ENCODE data around the gene TBC1D4. TPM values are rescaled to one million over a fixed set of nuclear protein-coding genes. Genes with fewer than 3 reads are reported as not detected.

The TBC1D4 gene
- total and polyA plus RNA-seq, 10 donors: 10.1 to 67.0 (median 21.6) TPM

DNA sequence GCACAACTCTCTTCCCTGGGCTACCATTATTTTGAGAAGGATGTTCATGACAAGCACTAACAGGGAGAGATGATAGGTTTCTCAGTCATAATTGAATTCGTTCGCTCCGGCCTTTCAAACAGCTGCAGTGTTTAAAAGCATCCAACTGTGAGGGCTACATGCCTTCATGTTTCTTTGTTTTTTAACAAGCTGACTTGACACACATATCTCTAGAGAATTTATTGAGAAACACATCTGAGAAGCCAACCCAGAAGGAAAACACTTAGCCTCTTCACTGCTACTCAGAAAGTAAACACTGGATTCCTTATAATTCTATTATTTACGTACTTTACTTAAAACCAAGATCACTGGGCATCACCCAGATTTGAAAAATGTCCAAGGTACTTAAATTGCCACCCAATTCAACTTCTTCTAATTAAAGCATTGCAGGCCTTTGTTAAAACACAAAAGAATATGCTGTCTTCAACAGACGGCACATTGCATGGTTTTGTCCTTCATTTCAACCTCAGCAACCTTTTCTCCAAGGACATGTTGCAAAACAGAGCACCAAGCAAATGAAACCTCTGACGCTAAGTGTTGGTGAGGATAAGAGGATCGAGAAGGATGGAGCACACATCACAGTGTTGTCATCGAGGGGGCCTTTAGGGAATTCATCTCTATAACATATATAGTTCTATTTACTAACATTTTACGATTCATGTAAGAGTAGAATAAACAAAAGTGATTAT is 75.8 kb downstream of the TBC1D4 start:
- no peaks in the 10 kb centered on the region for H3K27me3 ChIP-seq (replicated peaks in 1 of 7)
- H3K27ac ChIP-seq: no peak overlapping the region
- H3K9me3 ChIP-seq: no peaks in the 10 kb centered on the region
- DNase-seq: no peak
- WGBS, 5 donors: 77 to 89% (median 89%) methylated on average over 9 of the region's 9 CpGs
- H3K4me1 ChIP-seq: no peaks in the 10 kb centered on the region
- intact Hi-C loops (cut with DNase I; ENCODE audit: low total_unique reads): no loop called here
- H3K4me3 ChIP-seq: no peak overlapping the region
- no peak for TF ChIP-seq CTCF (IDR thresholded peaks at IDR 0.05 in 8 of 11, conservative IDR thresholded peaks at IDR 0.05 in 3 of 11)
- TF ChIP-seq POLR2A (IDR thresholded peaks at IDR 0.05): no peak
- TF ChIP-seq POLR2AphosphoS5 (IDR thresholded peaks at IDR 0.05): no peak
- no peaks in the 10 kb centered on the region for H3K36me3 ChIP-seq

- H3K9me3 ChIP-seq: peaks cover 0 to 4% (median 0%) of the 10 kb centered on the region in 8 donors
- no peaks in the 10 kb centered on the region for H3K27me3 ChIP-seq (replicated peaks in 1 of 7)
- DNase-seq: no peak
- no peaks in the 10 kb centered on the region for H3K36me3 ChIP-seq
- TF ChIP-seq CTCF (IDR thresholded peaks at IDR 0.05 in 8 of 11, conservative IDR thresholded peaks at IDR 0.05 in 3 of 11): no peak
- no peak for TF ChIP-seq POLR2AphosphoS5 (IDR thresholded peaks at IDR 0.05)
- TF ChIP-seq POLR2A (IDR thresholded peaks at IDR 0.05): no peak
- no peak overlapping the region for H3K4me3 ChIP-seq
- intact Hi-C loops (cut with DNase I; ENCODE audit: low total_unique reads): no loop called here
- 50 to 80% (median 78%) methylated on average over 1 of the region's 1 CpG for WGBS, 5 donors
- H3K27ac ChIP-seq: no peak overlapping the region
- no peaks in the 10 kb centered on the region for H3K4me1 ChIP-seq
These were observed 77.2 kb downstream of the TBC1D4 start for GRCh38 chr13:75404726-75405125.

GRCh38 chr13:75402787-75403186 is 79.2 kb downstream of the TBC1D4 start:
- Histone ChIP-seq H3K27ac (no peak overlapping the region), H3K36me3 (no peaks in the 10 kb centered on the region), H3K9me3 (peaks cover 0 to 13% (median 5%) of the 10 kb centered on the region in 8 donors), H3K27me3 (replicated peaks in 1 of 7) (no peaks in the 10 kb centered on the region), H3K4me3 (no peak overlapping the region), H3K4me1 (no peaks in the 10 kb centered on the region)
- intact Hi-C loops (cut with DNase I; ENCODE audit: low total_unique reads): no loop called here
- no peak for DNase-seq
- no peak for TF ChIP-seq CTCF (IDR thresholded peaks at IDR 0.05 in 8 of 11, conservative IDR thresholded peaks at IDR 0.05 in 3 of 11)
- no peak for TF ChIP-seq POLR2A (IDR thresholded peaks at IDR 0.05)
- no peak for TF ChIP-seq POLR2AphosphoS5 (IDR thresholded peaks at IDR 0.05)
- WGBS, 5 donors: 55 to 78% (median 69%) methylated on average over 2 of the region's 2 CpGs

DNA sequence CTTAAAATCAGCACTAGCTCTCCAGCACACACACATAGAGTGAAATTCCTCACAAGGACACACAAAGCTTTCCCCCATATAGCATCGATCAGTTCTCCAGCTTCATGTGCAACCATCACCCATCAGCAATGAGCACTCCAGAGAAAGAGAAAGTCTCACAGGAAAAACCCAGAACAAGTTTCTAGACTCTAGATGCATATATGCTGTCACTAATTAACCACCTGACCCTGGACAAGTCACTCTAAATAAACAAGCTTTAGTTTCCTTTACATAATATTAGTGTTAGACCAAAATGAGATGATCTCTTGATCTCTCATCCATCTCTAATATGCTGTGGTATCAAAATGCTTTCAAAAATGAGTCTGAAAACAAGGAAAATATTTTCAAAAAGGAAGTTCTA is 81.2 kb downstream of the TBC1D4 start:
- intact Hi-C loops (cut with DNase I; ENCODE audit: low total_unique reads): no loop called here
- H3K27me3 ChIP-seq (replicated peaks in 1 of 7): no peaks in the 10 kb centered on the region
- no peaks in the 10 kb centered on the region for H3K4me1 ChIP-seq
- WGBS, 5 donors: 71 to 100% (median 89%) methylated on average over 1 of the region's 1 CpG
- DNase-seq: no peak
- H3K4me3 ChIP-seq: no peak overlapping the region
- no peak overlapping the region for H3K27ac ChIP-seq
- H3K9me3 ChIP-seq: peaks cover 0 to 13% (median 5%) of the 10 kb centered on the region in 8 donors
- TF ChIP-seq CTCF (IDR thresholded peaks at IDR 0.05 in 8 of 11, conservative IDR thresholded peaks at IDR 0.05 in 3 of 11) (no peak), POLR2AphosphoS5 (IDR thresholded peaks at IDR 0.05) (no peak), POLR2A (IDR thresholded peaks at IDR 0.05) (no peak)
- H3K36me3 ChIP-seq: no peaks in the 10 kb centered on the region
